HEK293 (cell line): ENCODE results near the gene KCNE1.

Source experiments
- ZNF24 ChIP-seq: fragments of 450-650 bp; formaldehyde crosslinking; IDR thresholded peaks from 2 replicates; pipeline ENCODE4 v1.5.1; 2016; ENCODE audit warnings: missing biosample characterization, missing genetic modification characterization
- ZNF549 ChIP-seq: fragments of 450-650 bp; IDR thresholded peaks from 2 replicates; pipeline ENCODE4 v1.5.1; 2018; ENCODE audit warnings: missing biosample characterization, missing genetic modification characterization, mild to moderate bottlenecking, inconsistent platforms, moderate library complexity
- ZNF843 ChIP-seq: fragments of 450-650 bp; formaldehyde crosslinking; IDR thresholded peaks from 2 replicates; pipeline ENCODE4 v1.5.1; 2016; ENCODE audit warnings: missing biosample characterization, missing genetic modification characterization
- TF ChIP-seq, protein P1 (sequence below): sonication (generic); formaldehyde crosslinking; IDR thresholded peaks from 2 replicates; pipeline ENCODE4 v1.8.1; 2022; ENCODE audit warnings: mild to moderate bottlenecking, moderate library complexity, missing genetic modification reagents

DNA sequence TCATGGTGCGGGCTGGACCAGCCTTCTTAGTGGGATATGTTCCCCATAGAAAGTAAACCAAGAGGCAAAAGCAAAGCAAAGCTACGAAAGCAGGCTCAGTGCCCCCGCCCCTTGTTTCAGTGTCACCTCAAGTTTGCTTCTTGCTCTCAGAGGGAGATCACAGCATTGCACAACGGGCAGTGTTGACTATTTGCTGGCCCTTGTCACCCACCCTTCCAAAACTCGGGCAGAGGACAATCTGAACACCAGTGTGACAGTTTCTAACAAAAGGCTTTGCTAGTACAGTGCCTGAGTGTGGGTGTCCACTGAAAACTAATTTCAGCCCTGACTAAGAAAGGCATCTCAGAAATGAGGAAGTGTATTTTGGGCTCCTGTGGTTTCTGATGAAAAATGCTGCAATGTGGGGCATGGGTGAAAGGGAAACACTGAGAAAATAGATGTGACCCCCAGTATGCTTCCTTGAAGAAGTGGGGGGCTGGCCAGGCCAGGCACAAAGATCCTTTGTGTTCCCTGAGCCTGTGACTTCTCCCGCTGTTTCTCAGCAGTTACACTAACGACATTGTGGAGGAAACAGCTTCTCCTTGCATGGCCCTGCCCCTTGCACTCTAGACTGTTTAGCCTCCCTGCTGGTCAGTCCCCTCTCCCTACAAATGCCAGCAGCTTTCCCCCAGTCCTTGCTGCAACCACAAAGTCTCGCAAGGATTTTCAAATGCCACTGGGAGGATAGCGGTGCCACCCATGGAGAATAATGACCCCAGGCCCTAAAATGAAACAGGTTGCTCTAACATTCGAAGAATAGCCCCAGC, 33.3 kb upstream of the KCNE1 start:
- TF ChIP-seq ZNF843 (tag by site-specific recombination) = no peak
- TF ChIP-seq ZNF24 (tag by site-specific recombination) = no peak
- no peak for TF ChIP-seq ZNF549 (tag by site-specific recombination)
- TF ChIP-seq, protein P1, sequence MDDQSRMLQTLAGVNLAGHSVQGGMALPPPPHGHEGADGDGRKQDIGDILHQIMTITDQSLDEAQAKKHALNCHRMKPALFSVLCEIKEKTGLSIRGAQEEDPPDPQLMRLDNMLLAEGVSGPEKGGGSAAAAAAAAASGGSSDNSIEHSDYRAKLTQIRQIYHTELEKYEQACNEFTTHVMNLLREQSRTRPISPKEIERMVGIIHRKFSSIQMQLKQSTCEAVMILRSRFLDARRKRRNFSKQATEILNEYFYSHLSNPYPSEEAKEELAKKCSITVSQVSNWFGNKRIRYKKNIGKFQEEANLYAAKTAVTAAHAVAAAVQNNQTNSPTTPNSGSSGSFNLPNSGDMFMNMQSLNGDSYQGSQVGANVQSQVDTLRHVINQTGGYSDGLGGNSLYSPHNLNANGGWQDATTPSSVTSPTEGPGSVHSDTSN (CRISPR knock-in tag) = no peak
